HG02571 (cell line): Measurements from ENCODE around the gene NANS.
"Not testable (repeated sequence)": the region's sequence is repeated elsewhere in the genome, so short reads cannot be mapped to it uniquely, and the experiment has no call there.

Experiments used
- ATAC-seq: cut with Tn5 transposase; IDR thresholded peaks from one replicate; pipeline ENCODE4 v1.9.1; 2021; ENCODE audit warnings: mild to moderate bottlenecking, moderate library complexity; ENCODE audit not compliant: unreplicated experiment

NANS gene

DNA sequence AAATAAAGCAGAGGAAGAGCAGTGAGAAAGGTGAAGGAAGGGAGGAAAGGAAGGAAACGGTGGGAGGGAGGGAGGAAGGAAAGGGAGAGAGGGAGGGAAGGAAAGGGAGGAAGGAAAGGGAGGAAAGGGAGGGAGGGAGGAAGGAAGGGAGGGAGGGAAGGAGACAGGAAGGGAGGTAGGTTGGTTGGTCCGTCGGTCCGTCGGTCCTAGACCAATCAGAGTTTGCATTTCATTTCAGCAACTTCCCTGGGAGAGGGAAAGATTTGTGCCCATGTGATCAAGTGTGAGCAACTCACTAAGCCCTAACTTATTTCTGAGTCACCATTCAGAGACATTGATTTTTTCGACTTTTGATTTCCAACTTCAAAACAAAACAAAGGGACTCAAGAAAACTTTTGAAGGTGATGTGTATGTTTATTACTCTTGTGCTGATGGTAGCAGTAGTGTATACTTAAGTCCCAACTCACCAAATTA is 18.8 kb downstream of the NANS start:
- ATAC-seq, result no peak

DNA sequence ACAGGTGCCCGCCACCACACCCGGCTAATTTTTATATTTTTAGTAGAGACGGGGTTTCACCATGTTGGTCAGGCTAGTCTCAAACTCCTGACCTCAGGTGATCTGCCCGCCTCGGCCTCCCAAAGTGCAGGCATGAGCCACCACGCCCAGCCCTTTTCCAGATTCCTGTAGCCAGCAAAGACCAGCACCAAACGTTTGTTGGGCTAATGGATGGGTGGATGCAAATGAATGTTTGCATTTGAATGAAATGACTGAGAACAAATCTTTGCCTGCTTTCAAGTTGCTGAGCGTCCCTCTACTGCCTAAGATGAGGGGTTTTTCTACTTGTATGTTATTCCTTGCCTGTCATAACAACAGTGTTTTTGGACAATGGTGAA is 20.0 kb downstream of the NANS start:
- not testable (repeated sequence) for ATAC-seq

DNA sequence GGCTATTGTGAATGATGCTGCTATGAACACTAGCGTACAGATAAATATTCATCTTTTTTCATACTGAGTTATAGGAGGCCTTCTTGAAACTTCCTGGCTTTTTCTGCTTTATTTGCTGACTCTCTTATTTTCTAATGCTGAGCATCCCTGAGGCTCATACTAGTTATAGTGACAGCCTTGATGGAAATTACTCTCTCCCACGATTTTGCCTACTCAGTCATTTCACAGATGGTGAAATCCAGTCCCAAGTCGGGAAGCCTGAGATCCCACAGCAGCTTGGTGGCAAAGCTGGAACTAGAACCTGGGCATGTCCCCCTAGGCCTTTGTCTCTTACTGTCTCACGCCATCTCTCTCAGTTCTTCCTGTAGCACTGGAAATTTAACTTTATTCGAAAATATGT is 22.4 kb downstream of the NANS start:
- ATAC-seq, result no peak

DNA sequence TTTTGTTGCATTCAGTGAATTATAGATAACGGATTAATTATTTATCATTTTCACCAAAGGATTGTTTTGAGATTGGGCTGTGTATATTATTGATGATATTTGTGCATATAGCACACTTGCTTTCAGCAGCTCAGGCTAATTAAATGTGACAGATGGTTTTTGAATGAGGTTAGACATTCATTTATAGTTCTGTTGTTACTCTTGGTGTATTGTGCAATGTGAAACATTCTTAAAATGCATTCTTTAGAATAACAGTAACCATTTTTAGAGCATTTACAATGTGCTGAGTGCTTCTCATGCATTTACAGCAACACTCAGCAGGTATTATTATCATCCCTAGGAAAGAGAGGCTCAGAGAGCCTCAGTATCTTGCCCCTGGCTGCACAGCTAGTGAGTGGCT is 23.8 kb downstream of the NANS start:
- ATAC-seq, result no peak

DNA sequence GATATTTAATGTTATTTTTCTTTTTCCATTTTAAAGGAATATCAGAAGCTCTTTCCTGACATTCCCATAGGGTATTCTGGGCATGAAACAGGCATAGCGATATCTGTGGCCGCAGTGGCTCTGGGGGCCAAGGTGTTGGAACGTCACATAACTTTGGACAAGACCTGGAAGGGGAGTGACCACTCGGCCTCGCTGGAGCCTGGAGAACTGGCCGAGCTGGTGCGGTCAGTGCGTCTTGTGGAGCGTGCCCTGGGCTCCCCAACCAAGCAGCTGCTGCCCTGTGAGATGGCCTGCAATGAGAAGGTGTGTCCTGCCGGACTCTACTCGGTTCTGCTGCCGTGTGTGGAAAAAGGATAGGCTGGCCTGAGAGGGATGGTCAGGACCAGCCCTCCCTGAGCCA is 24.2 kb downstream of the NANS start:
- no peak for ATAC-seq

DNA sequence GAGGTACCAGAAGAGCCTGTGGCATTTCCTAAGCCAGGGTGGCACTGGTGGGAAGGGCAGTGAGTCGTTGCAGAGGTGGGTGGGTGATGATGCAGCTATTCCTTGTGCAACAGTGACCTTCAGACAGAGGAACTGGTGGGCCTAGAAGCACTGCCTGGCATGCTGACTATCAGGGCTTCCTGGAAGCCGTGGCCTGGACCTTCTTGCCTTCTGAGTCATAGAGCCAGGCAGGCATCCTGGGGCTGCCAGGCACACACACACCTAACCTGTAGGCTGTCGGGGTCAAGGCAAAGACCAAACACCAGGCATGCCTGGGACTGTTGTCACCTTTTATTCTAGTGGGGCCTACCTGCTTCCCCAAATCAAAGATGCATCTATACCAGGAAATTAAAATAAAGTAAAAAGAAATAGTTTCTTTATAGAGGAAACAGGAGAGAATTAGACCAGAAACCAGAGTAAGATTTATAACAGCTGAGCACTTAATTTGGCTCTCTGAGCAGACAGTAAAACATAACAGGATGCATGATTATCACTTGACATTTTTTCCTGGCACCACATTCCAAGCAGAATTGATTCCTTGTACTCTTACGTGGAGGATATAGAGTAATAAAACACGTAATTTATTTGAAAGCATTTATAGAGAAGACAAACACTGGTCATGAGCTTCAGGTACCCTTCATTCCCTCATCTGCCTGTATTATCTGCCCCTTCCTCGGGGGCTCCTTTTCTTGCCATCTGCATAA is 25.1 kb downstream of the NANS start:
- no peak for ATAC-seq

DNA sequence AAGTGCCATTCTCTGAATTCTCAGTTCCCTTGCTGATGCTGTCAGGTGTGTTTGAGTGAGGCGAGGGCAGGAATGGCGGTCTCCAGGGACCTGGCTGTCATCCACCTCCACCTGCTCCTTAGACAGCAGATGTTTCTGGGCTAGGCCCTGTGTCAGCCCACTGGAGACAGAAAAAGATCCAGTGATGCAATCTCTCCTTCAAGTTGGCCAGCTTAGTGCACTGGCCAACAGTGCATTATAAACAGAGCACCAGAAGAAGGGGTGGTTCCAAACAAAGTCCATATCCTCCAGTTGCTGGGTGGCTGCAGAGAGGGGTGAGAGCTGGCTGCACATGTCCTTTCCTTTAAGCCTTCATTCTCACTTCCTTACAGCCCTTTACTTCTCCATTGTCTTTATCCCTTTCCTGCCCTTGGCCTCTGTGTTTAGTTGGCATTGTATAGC is 26.5 kb downstream of the NANS start:
- no peak for ATAC-seq

DNA sequence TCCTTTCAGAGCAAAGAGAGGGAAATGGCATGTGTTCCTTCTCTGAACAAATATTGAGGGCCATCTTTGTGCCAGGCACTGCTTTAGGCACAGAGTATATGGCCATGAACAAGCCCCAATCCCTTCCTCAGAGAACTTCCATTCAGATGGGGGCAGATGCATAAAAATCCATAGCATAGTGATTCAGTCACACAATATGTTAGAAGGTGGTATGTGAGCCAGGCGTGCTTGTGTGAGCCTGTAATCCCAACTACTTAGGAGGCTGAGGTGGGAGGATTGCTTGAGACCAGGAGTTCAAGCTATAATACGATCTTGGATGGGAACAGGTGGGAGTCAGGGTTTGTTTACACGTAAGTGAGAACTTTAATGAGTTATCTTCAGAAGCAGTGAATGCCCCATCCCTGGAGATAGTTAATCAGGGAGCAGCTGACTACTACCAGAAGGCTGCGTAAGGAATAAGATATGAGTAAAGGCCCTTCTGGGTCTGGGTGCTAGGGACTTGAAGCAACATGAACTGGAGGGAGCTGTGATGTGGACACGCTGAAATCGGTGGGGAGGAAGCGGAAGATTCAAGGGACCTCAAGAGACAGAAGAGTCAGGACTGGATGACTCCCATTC is 27.1 kb downstream of the NANS start:
- ATAC-seq, result no peak

DNA sequence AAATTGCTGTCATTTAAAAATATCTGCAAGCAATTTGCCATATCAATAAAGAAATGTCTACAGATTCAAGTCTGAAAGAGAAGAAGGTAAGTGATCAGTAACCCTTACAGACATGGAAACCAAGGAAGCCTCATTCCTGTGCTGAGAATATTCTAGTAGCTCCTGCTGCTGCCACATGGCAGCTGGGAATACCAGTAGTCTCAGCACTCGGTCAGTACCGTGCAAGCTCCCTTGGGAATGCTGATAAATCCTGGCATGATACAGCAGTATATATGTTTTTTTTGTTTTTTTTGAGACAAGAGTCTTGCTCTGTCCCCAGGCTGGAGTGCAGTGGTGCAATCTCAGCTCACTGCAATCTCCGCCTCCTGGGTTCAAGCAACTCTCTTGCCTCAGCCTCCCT is 27.9 kb downstream of the NANS start:
- ATAC-seq, result no peak

DNA sequence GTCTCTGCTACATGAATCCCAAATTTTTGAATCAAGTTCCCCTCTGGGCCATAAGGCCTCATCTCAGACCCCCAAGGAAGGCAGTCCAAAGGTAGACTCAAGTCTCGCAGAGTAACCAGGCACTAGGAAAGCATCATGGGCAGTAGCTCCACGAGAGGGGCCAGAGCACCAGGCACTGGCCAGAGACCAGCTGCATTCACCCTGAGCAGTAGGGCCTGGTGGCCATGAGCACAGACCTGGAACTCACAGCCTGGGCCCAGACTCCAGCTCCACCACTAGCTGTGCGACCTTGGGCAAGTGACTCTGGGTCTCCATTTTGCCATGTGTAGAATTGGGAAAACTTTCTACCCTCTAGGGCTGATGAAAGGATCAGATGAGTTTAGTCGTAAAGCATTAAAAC is 28.5 kb downstream of the NANS start:
- ATAC-seq, result no peak

DNA sequence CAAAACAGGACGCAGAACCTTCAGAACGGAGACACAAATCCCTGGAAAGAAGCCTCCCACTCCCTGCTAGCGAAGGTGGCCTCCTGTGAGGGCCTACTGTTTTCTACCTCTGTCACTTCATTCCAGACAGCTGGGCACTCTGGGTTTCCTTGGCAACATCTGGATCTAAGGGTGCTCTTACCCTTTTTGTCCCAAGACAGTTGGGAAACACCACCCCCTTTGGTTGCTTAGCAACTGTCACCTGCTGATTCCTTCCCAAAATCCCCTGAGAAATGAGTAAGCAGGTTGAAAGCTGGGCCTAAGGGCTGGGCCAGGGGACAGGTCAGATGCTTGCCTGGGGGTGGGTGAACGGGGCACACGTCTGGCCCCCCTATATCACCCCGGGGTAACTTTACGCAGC is 29.4 kb downstream of the NANS start:
- no peak for ATAC-seq

DNA sequence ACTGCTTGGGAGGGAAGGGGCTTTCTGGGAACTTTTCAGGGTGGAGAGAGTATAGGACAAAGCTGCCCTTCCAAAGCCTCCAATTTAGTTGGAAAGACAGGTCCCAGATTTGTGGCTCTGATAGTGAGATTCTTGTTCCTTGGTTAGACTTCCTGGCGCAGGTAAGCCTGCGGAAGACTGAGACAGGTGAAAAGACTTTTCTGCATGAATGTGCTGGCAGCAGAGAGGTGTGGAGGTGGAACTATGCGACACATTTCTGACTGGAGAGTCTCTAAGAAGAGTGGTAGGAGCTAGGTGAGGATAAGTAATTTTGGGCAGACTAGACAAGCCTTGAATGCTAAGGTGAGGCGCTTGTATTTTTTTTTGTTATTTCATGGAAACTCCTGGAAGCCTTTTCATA is 29.9 kb downstream of the NANS start:
- ATAC-seq, result no peak

DNA sequence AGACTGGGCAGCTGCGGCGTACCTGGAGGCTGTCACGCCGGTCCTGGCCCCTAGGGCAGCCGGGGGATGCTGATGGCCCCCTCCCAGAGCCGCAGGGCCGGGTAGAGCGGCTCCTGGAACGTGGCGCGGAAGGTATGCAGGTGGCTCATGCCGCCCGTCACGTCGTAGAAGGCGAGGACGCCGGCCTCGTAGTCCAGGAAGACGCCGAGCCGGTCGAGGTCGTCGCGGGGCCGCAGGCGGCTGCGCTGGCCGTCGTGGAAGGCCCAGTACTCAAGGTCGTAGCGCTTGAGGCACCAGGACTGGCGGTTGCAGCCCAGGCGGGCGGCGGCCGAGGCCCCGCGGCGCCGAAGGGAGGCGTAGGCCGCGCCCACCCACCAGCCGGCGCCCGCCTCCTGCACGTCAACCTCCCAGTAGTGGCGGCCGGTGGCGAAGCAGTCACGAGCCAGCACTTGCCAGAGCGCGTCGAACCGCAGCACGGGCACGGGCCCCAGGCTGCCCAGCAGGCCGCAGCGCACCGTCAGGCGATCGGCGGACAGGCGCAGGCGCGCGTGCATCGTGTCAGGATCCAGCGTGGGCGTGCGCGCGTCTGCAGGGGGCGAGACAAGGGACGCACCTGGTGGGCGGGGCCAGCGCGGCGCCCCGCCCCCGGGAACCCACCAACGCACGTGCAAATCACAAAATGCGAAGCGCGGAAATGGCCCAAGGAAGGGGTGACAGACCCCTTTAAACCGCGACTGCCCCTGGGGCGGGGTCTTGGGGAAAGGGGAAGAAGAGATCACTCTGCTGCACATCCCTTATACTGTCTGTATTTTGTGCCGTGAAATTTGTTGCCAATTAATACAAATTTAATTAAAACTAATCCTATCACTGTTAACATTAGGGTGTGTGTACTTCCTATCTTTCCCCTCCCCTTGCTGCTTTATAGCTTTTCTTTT is 31.2 kb downstream of the NANS start:
- no peak for ATAC-seq

DNA sequence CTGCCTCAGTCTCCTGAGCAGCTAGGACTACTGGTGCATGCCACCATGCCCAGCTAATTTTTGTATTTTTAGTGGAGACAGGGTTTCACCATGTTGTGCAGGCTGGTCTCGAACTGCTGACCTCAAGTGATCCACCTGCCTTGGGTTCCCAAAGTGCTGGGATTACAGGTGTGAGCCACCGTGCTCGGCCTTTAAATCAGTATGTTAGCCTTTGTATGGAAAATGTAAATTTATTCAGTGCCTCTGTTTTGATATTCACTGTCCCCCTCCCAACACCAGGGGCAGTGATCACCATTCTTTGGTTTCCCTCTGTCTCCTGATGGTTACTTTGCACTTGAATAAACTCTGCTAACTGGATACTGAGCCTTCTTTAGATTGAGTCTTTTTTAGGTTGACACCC is 34.1 kb downstream of the NANS start:
- ATAC-seq, result not testable (repeated sequence)

DNA sequence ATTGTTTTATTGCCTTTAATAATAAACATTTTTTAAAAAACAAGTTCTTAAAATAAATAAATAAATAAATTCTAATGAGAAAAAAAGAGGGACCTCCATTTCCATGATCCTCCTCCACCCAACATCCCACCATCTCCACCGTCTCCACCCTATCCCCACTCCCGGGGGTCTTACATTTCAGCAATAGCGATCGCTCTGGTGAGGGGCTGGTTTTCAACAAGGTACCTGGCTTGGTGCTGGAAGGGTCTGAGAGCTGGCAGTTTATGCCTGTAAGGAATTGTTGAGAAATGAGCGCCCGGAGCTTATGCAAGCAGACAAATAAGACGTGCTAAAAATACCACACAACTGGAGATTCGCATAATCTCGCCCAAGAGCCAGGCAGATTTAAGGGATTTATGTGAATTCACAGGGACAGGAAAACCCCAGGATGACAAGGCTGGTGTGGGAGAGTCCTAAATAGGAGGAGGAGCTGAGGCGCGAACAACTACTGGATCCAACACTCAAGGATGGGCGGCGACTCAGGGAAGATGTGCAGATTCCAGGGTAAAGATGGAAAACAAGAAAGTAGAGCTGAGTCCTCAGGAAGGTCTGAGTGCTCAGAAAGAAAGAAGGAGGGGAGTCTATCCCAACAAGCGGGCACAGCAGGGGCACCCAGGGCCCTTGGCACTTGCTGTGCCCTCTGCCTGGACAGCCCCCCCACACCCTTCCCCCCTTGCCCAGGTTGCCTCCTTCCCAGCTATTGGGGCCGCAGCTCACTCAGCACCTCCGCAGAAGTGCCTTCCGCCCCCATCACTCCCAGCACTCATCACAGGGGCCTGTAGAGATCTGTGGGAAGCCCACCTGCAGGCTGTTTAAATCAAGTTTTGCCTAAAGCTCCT is 35.4 kb downstream of the NANS start:
- no peak for ATAC-seq

DNA sequence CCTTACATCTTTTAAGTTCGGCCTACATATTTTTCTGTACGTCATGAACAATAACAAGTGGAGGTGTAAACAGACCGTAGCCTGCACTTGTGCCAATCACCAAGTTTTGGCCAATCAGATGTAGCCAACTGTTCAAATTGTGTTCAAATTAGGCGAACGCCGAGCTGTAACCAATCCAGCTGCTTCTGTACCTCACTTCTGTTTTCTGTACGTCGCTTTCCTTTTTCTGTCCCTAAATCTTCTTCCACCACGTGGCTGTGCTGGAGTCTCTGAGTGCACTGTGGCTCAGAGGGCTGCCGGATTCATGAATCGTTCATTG is 36.0 kb downstream of the NANS start:
- ATAC-seq, result no peak

DNA sequence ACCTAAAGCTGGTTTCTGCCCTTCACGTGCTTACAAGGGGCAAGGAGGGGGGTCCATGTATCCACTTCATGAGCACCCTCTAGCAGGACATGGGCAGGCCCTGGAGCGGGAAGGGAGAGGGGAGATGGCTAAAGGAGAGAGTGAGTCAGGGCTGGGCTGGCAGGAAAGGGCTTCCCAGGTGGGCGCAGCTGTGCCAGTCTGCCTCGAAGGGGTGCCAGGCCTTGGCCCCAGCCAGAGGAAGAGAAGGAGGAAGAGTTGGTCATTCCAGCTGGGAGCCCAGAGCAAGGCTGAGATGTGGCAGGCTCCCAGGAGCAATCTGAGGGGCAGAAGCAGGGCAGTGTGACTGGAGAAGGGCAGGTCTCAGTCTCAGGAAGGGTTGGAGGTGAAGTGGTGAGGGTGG is 37.8 kb downstream of the NANS start:
- ATAC-seq, result no peak

DNA sequence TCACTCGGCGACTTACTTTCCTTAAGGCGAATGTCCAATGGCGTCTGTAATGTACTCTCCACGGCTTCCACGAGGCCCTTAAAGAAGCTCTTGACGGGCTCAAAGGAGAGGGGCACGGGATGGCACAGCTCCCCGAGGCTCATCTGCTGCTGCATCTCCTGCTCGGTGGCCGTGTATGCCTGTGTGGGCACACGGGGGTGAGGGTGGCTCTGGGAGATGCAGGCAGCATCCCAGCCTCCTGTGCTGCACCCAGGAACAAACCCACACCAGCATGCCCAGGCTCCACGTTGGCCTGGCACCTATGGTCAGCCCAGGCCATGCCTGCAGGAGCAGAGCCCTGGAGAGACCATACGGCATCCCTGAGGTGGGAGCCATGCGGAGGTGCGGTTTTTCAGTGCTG is 38.3 kb downstream of the NANS start:
- no peak for ATAC-seq

DNA sequence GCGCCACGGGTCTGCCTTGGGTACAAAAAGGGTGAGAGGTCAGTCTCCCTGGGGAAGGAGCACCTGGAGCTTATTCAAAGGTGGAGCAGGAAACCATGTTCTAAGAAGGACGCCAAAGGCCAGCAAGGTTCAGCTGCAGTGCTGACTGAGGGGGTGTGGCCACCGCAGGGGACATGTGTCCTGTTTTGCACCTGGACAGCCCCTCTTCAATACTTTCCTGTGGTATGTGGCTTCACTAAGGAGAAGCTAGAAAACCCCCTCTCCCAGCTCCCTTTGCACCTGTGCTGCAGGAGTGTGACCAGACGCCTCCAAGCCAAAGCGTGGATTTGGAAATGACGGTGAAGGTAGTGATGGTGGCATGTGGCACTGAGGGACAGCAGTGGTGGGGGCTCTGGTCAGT is 38.9 kb downstream of the NANS start:
- no peak for ATAC-seq

DNA sequence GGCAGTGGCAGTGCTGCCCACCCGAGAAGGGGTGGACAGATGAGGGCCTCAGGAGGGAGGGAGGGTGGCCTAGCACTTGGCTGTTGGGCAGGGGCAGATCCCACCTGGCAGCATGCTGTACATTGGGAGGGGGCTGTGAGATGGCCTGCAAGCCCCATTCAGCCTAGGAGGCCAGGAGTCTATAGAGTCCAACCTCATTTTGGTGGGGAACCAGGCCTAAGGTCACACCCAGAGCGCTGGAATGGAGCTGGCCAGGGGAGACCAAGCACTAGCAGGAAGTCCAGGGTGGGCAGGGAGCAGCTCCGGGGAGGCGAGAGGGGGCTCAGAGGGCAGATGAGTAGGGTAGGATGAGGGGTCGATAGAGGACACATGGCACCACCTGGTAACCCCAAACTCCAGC is 39.6 kb downstream of the NANS start:
- no peak for ATAC-seq

DNA sequence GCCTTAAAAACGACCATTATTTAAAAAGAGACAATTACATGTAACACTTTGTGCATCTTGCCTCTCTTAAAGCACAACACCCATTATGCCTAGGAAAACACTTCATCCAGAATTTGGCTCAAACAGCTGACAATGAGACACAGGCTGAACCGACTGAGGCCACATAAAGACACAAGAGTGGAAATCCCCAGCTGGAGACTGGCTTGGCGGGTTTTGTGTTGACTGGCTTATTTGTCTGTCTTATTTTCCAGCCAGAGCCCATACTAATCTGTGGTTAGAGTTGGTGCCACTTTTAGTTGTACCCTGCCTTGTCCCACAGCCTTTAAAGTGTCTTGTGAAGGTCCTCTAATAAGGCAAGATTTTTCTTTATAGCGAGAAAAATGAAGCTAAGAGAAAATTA is 41.3 kb downstream of the NANS start:
- ATAC-seq, result no peak
